Naive thymus-derived CD8-positive, alpha-beta T cell (primary cell): Measurements from ENCODE around the gene OARD1. TPM values are rescaled to one million over a fixed set of nuclear protein-coding genes. Genes with fewer than 3 reads are reported as not detected.

ENCODE experiments used
- ATAC-seq, 2 donors: fragments of 150-1000 bp; cut with Tn5 transposase in 1 of 2; sonication (Bioruptor Pico), chemical (Tn5 transposase) in 1 of 2; 1 replicate in 1 of 2; 2 replicates in 1 of 2; pipeline ENCODE4 v1.10.0; 2021; ENCODE audit warnings: mild to moderate bottlenecking in 2 of 2, moderate library complexity in 2 of 2
- POLR2A ChIA-PET: fragments of 350-600 bp; sonication (Branson Sonifier 250); formaldehyde crosslinking; loops from one replicate; lab custom pipeline; 2021; ENCODE audit warnings: antibody characterized with exemption; lab: Charles Lee
- DNase-seq, 10 donors: peaks; one replicate each; pipeline versions ENCODE4 v3.0.0 to v3.0.0-alpha.2; 2020 to 2022
- H3K27ac Mint-ChIP-seq, 10 donors: one replicate each; pipeline ENCODE4 v1.8.0; 2020 to 2022; ENCODE audit warnings: mild to moderate bottlenecking in 10 of 10, mixed read lengths in 10 of 10, moderate library complexity in 4 of 10, inconsistent platforms in 1 of 10
- H3K27me3 Mint-ChIP-seq, 5 donors: one replicate each; pipeline ENCODE4 v1.8.0; 2021 to 2022; ENCODE audit warnings: mixed read lengths in 5 of 5
- H3K36me3 Mint-ChIP-seq, 3 donors: one replicate each; pipeline ENCODE4 v1.8.0; 2020 to 2022; ENCODE audit warnings: mixed read lengths in 3 of 3, mild to moderate bottlenecking in 2 of 3, inconsistent platforms in 1 of 3
- H3K4me1 Mint-ChIP-seq, 4 donors: one replicate each; pipeline ENCODE4 v1.8.0; 2021 to 2022; ENCODE audit warnings: mixed read lengths in 4 of 4
- H3K4me3 Mint-ChIP-seq, 10 donors: one replicate each; pipeline ENCODE4 v1.8.0; 2020 to 2022; ENCODE audit warnings: mild to moderate bottlenecking in 10 of 10, mixed read lengths in 10 of 10, moderate library complexity in 6 of 10, inconsistent platforms in 1 of 10
- H3K9me3 Mint-ChIP-seq, 9 donors: one replicate each; pipeline ENCODE4 v1.8.0; 2020 to 2022; ENCODE audit warnings: mixed read lengths in 9 of 9, mild to moderate bottlenecking in 3 of 9, inconsistent platforms in 1 of 9, moderate library complexity in 1 of 9
- polyA plus RNA-seq, 3 donors: library from polyadenylated mRNA; unstranded; fragments of 300-500 nt; fragmentation: Illumina TruSeq; gene quantifications; one replicate each; pipeline ENCODE4 v1.2.3, GENCODE V29; 2021
- total RNA-seq, 8 experiments: library from RNA in 2 of 8; stranded (reverse) in 2 of 8; gene quantifications; one replicate each; pipeline ENCODE4 v1.2.3 and lab custom pipeline; 2021 to 2026

The OARD1 gene
- total and polyA plus RNA-seq, 5 experiments from 2014 or later, result 41.2 to 52.1 (median 48.5) TPM

- POLR2A ChIA-PET, result interaction anchor here (0.6 to 1.0 kb wide), 2 partner anchors 126 to 978 kb away, joined by 3 read pairs; partner anchors contain the start of gene TREML2
- DNase-seq, result peak in 3 of 10 donors; percentile 12 to 23 (median 21)
These were observed 2.0 kb upstream of the OARD1 start for GRCh38 chr6:41073968-41074691.

GRCh38 chr6:41073203-41073967, 1.2 kb upstream of the OARD1 start:
- H3K36me3 Mint-ChIP-seq, result peaks cover 4 to 23% (median 4%) of the 10 kb centered on the region in 3 donors
- DNase-seq (peak; percentile 69 to 89 (median 76)), ATAC-seq (peak; percentile 3 to 7)
- no peaks in the 10 kb centered on the region for H3K9me3 Mint-ChIP-seq
- peaks cover 20 to 64% (median 54%) of the 10 kb centered on the region in 4 donors for H3K4me1 Mint-ChIP-seq
- peak overlapping the region; percentile 92 to 99 (median 97) for H3K27ac Mint-ChIP-seq
- peak overlapping the region; percentile 93 to 98 (median 98) for H3K4me3 Mint-ChIP-seq
- peaks cover 0 to 4% (median 0%) of the 10 kb centered on the region in 5 donors for H3K27me3 Mint-ChIP-seq
- POLR2A ChIA-PET, result interaction anchor here (0.8 to 1.9 kb wide), 8 partner anchors 7 to 245 kb away, joined by 3 to 10 read pairs (median 4); partner anchors contain the start of gene TREML2

More at GRCh38 chr6:41073968-41074691, 2.0 kb upstream of the OARD1 start:
- Mint-ChIP-seq H3K27me3 (peaks cover 0 to 4% (median 0%) of the 10 kb centered on the region in 5 donors), H3K27ac (peak overlapping the region; percentile 92 to 99 (median 96)), H3K4me3 (peak overlapping the region; percentile 91 to 98 (median 97)), H3K36me3 (peaks cover 8 to 23% (median 9%) of the 10 kb centered on the region in 3 donors), H3K9me3 (no peaks in the 10 kb centered on the region), H3K4me1 (peaks cover 22 to 70% (median 59%) of the 10 kb centered on the region in 4 donors)
- no peak for ATAC-seq

- ATAC-seq (peak; percentile 69 to 72), DNase-seq (peak in 3 of 10 donors; percentile 99 to 100 (median 100))
- POLR2A ChIA-PET, result interaction anchor here (0.8 to 1.9 kb wide), 9 partner anchors 8 to 1710 kb away, joined by 3 to 10 read pairs (median 4); partner anchors contain the start of gene TREML2
- Mint-ChIP-seq H3K27ac (peak within 1 kb of the TSS; percentile 92 to 99 (median 98)), H3K4me1 (peaks cover 20 to 60% (median 52%) of the 10 kb centered on the region in 4 donors), H3K36me3 (peaks cover 4 to 29% (median 7%) of the 10 kb centered on the region in 3 donors), H3K27me3 (peaks cover 0 to 4% (median 0%) of the 10 kb centered on the region in 5 donors), H3K4me3 (peak within 1 kb of the TSS; percentile 93 to 98 (median 98)), H3K9me3 (no peaks in the 10 kb centered on the region)
These were observed 663 bp upstream of the OARD1 start, which contains the start of gene NFYA for GRCh38 chr6:41072836-41073202. TSS of gene NFYA (plus strand) at chr6:41072974. CDS start at chr6:41079090, 6,116 bp downstream.

GRCh38 chr6:41071501-41071922, 644 bp downstream of the OARD1 start:
- H3K9me3 Mint-ChIP-seq, result no peaks in the 10 kb centered on the region
- peaks cover 10 to 42% (median 12%) of the 10 kb centered on the region in 3 donors for H3K36me3 Mint-ChIP-seq
- peak overlapping the region; percentile 92 to 99 (median 98) for H3K27ac Mint-ChIP-seq
- POLR2A ChIA-PET, result interaction anchor here (0.8 to 1.5 kb wide), 3 partner anchors 8 to 43 kb away, joined by 3 to 6 read pairs (median 4); no protein-coding TSS in a partner anchor
- DNase-seq, result peak in 1 of 10 donors; percentile 50
- H3K4me1 Mint-ChIP-seq, result peaks cover 26 to 65% (median 53%) of the 10 kb centered on the region in 4 donors
- H3K4me3 Mint-ChIP-seq, result peak overlapping the region; percentile 93 to 98 (median 96)
- peaks cover 0 to 4% (median 0%) of the 10 kb centered on the region in 5 donors for H3K27me3 Mint-ChIP-seq
- ATAC-seq, result no peak

- Mint-ChIP-seq H3K27me3 (no peaks in the 10 kb centered on the region), H3K9me3 (no peaks in the 10 kb centered on the region), H3K4me3 (no peak overlapping the region), H3K4me1 (peaks cover 11 to 34% (median 27%) of the 10 kb centered on the region in 4 donors), H3K27ac (peak overlapping the region in 6 of 10 donors; percentile 22 to 85 (median 58)), H3K36me3 (peaks cover 6 to 78% (median 17%) of the 10 kb centered on the region in 3 donors)
- POLR2A ChIA-PET, result no interaction called here
- DNase-seq (peak; percentile 29 to 79 (median 58)), ATAC-seq (no peak)
These were observed 5.3 kb downstream of the OARD1 start for GRCh38 chr6:41066867-41067304.

- no peak for DNase-seq
- ATAC-seq, result no peak
- H3K27ac Mint-ChIP-seq, result peak overlapping the region in 1 of 10 donors; percentile 7
- POLR2A ChIA-PET, result no interaction called here
- no peaks in the 10 kb centered on the region for H3K27me3 Mint-ChIP-seq
- no peak overlapping the region for H3K4me3 Mint-ChIP-seq
- peaks cover 11 to 21% (median 16%) of the 10 kb centered on the region in 4 donors for H3K4me1 Mint-ChIP-seq
- peaks cover 6 to 86% (median 15%) of the 10 kb centered on the region in 3 donors for H3K36me3 Mint-ChIP-seq
- no peaks in the 10 kb centered on the region for H3K9me3 Mint-ChIP-seq
These were observed 6.6 kb downstream of the OARD1 start for GRCh38 chr6:41065550-41066026.

- no peak for ATAC-seq
- Mint-ChIP-seq H3K4me3 (no peak overlapping the region), H3K4me1 (peaks cover 11 to 17% (median 13%) of the 10 kb centered on the region in 4 donors), H3K9me3 (no peaks in the 10 kb centered on the region), H3K27me3 (no peaks in the 10 kb centered on the region), H3K36me3 (peaks cover 6 to 90% (median 15%) of the 10 kb centered on the region in 3 donors), H3K27ac (no peak overlapping the region)
- DNase-seq, result no peak
- POLR2A ChIA-PET, result interaction anchor here (0.8 kb wide), 1 partner anchor 29 kb away, joined by 3 read pairs; no protein-coding TSS in a partner anchor
These were observed 7.3 kb downstream of the OARD1 start for GRCh38 chr6:41064841-41065240.

GRCh38 chr6:41063884-41064285, 8.3 kb downstream of the OARD1 start:
- POLR2A ChIA-PET, result interaction anchor here (1.2 kb wide), 1 partner anchor 7 kb away, joined by 3 read pairs; no protein-coding TSS in a partner anchor
- Mint-ChIP-seq H3K27me3 (no peaks in the 10 kb centered on the region), H3K9me3 (no peaks in the 10 kb centered on the region), H3K36me3 (peaks cover 6 to 85% (median 13%) of the 10 kb centered on the region in 3 donors), H3K27ac (no peak overlapping the region), H3K4me1 (peaks cover 7 to 12% (median 10%) of the 10 kb centered on the region in 4 donors), H3K4me3 (no peak overlapping the region)
- DNase-seq (no peak), ATAC-seq (no peak)

- POLR2A ChIA-PET, result no interaction called here
- H3K9me3 Mint-ChIP-seq, result no peaks in the 10 kb centered on the region
- DNase-seq, result no peak
- H3K27me3 Mint-ChIP-seq, result no peaks in the 10 kb centered on the region
- H3K4me3 Mint-ChIP-seq, result no peak overlapping the region
- peaks cover 6 to 76% (median 13%) of the 10 kb centered on the region in 3 donors for H3K36me3 Mint-ChIP-seq
- ATAC-seq, result no peak
- H3K27ac Mint-ChIP-seq, result no peak overlapping the region
- peaks cover 6 to 10% (median 8%) of the 10 kb centered on the region in 4 donors for H3K4me1 Mint-ChIP-seq
These were observed 10.1 kb downstream of the OARD1 start for GRCh38 chr6:41062056-41062455.

- no peak for ATAC-seq
- DNase-seq, result no peak
- peaks cover 0 to 4% (median 2%) of the 10 kb centered on the region in 4 donors for H3K4me1 Mint-ChIP-seq
- H3K27me3 Mint-ChIP-seq, result no peaks in the 10 kb centered on the region
- no peak overlapping the region for H3K27ac Mint-ChIP-seq
- H3K36me3 Mint-ChIP-seq, result peaks cover 0 to 72% (median 11%) of the 10 kb centered on the region in 3 donors
- no peak overlapping the region for H3K4me3 Mint-ChIP-seq
- POLR2A ChIA-PET, result no interaction called here
- no peaks in the 10 kb centered on the region for H3K9me3 Mint-ChIP-seq
These were observed 10.9 kb downstream of the OARD1 start for GRCh38 chr6:41061196-41061726.

- no peaks in the 10 kb centered on the region for H3K27me3 Mint-ChIP-seq
- H3K4me3 Mint-ChIP-seq, result no peak overlapping the region
- H3K36me3 Mint-ChIP-seq, result peaks cover 0 to 69% (median 10%) of the 10 kb centered on the region in 3 donors
- no peak for DNase-seq
- H3K4me1 Mint-ChIP-seq, result peaks cover 0 to 12% (median 2%) of the 10 kb centered on the region in 4 donors
- H3K27ac Mint-ChIP-seq, result peak overlapping the region in 2 of 10 donors; percentile 21 to 58
- no peak for ATAC-seq
- POLR2A ChIA-PET, result no interaction called here
- no peaks in the 10 kb centered on the region for H3K9me3 Mint-ChIP-seq
These were observed 12.6 kb downstream of the OARD1 start for GRCh38 chr6:41059556-41059955.
